OCI-LY7 (cell line): ENCODE data around the gene S1PR4.

ENCODE experiments used
- EZH2phosphoT487 ChIP-seq: fragments of 200-600 bp; sonication (generic); IDR thresholded peaks from 2 replicates; pipeline ENCODE4 v1.6.1; 2018; ENCODE audit warnings: low read depth, borderline replicate concordance, mild to moderate bottlenecking, mixed run types, antibody characterized with exemption, low read length, moderate library complexity, mixed read lengths
- TF ChIP-seq, protein P1 (sequence below): fragments of 200-600 bp; sonication (generic); conservative IDR thresholded peaks from 2 replicates; pipeline ENCODE4 v1.5.1; 2014; ENCODE audit warnings: mild to moderate bottlenecking, antibody characterized with exemption, low read length, moderate library complexity, mixed read lengths

DNA sequence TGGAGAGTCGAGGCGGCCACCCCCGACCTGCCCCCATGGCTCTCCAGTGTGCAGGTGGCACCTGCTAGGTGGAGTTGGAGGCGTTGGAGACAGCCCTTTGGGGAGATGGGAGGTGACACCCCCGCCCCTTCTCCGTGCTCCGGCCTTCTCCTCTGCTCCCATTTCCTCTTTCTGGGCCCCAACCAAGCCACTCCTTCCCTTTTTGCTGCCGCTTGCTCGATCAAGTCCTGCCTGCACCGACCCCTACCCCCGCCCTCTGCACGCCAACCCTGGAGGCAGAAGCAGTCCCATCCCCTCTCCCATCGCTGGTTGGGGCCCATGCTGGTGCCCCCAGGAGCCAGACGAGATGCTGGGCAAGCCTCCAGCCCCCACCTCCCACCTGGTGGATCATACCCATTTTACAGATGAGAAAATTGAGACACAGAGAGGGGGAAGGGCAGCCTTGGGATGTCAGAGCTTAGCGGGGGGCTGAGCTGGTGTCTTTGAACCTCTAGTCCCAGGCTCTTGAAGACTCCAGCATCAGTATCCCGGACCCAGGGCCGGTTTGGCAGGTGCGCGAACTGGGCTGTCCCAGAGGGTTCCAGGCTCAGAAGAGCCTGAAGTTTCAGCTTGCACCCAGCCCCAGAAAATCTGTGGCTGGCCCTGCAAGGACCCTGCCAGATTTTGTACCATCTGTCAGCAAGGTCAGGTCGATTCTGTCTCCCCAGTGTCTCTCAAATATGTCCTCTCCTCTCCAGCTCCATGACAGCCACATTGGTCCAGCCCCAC lies 32.5 kb upstream of the S1PR4 start:
- TF ChIP-seq, protein P1, sequence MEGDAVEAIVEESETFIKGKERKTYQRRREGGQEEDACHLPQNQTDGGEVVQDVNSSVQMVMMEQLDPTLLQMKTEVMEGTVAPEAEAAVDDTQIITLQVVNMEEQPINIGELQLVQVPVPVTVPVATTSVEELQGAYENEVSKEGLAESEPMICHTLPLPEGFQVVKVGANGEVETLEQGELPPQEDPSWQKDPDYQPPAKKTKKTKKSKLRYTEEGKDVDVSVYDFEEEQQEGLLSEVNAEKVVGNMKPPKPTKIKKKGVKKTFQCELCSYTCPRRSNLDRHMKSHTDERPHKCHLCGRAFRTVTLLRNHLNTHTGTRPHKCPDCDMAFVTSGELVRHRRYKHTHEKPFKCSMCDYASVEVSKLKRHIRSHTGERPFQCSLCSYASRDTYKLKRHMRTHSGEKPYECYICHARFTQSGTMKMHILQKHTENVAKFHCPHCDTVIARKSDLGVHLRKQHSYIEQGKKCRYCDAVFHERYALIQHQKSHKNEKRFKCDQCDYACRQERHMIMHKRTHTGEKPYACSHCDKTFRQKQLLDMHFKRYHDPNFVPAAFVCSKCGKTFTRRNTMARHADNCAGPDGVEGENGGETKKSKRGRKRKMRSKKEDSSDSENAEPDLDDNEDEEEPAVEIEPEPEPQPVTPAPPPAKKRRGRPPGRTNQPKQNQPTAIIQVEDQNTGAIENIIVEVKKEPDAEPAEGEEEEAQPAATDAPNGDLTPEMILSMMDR: no peak
- no peak for TF ChIP-seq EZH2phosphoT487
